Lung (tissue), 12 donors: ENCODE data around the gene KPNA2. TPM values are rescaled to one million over a fixed set of nuclear protein-coding genes. Genes with fewer than 3 reads are reported as not detected.
"Not testable (repeated sequence)": the region's sequence is repeated elsewhere in the genome, so short reads cannot be mapped to it uniquely, and the experiment has no call there.

Source experiments
- ATAC-seq: fragments of 200-7000 bp; cut with Tn5 transposase; one replicate; pipeline ENCODE4 v1.9.1; 2020; ENCODE audit warnings: moderate number of reproducible peaks; ENCODE audit not compliant: insufficient read depth, low FRiP score
- DNase-seq, 3 donors: peaks; one replicate each; pipeline ENCODE4 v3.0.0-alpha.2; 2013 to 2017
- H3K27ac ChIP-seq, 2 donors: one replicate each; pipeline ENCODE4 v1.5.1; 2013; ENCODE audit warnings: mild to moderate bottlenecking in 2 of 2, moderate library complexity in 2 of 2, control low read depth in 1 of 2, inconsistent platforms in 1 of 2, low read depth in 1 of 2, low read length in 1 of 2
- H3K27me3 ChIP-seq, 3 donors: one replicate each; pipeline ENCODE4 v1.5.1; 2013; ENCODE audit warnings: low read length in 2 of 3; ENCODE audit not compliant: control insufficient read depth in 3 of 3, insufficient read depth in 3 of 3
- H3K36me3 ChIP-seq, 4 donors: one replicate each; pipeline ENCODE4 v1.5.1; 2013; ENCODE audit warnings: low read length in 4 of 4, mild to moderate bottlenecking in 1 of 4, moderate library complexity in 1 of 4; ENCODE audit not compliant: control insufficient read depth in 4 of 4, insufficient read depth in 4 of 4
- H3K4me1 ChIP-seq, 5 donors: one replicate each; pipeline ENCODE4 v1.5.1; 2013; ENCODE audit warnings: low read length in 5 of 5, mild to moderate bottlenecking in 2 of 5, moderate library complexity in 1 of 5; ENCODE audit not compliant: control insufficient read depth in 5 of 5, insufficient read depth in 5 of 5
- H3K4me3 ChIP-seq: one replicate; pipeline ENCODE4 v1.5.1; 2013; ENCODE audit warnings: mild to moderate bottlenecking, control low read depth, moderate library complexity
- H3K9ac ChIP-seq, 2 donors: one replicate each; pipeline ENCODE4 v1.5.1; 2013; ENCODE audit warnings: low read length in 2 of 2, control low read depth in 1 of 2; ENCODE audit not compliant: insufficient read depth in 1 of 2
- H3K9me3 ChIP-seq, 4 donors: one replicate each; pipeline ENCODE4 v1.5.1; 2013; ENCODE audit warnings: low read length in 3 of 4, mild to moderate bottlenecking in 1 of 4, moderate library complexity in 1 of 4; ENCODE audit not compliant: control insufficient read depth in 4 of 4, insufficient read depth in 3 of 4
- CTCF ChIP-seq: IDR thresholded peaks from 2 replicates; pipeline ENCODE4 v1.5.1; 2012; ENCODE audit warnings: mild to moderate bottlenecking; ENCODE audit errors: control extremely low read depth, extremely low read depth
- WGBS, 2 donors: extraction: QIAGEN DNeasy Blood & Tissue Kit; methylation state at CpG; one replicate each; pipeline ENCODE4 v1.1.7; 2013; 5-methylcytosine and 5-hydroxymethylcytosine counted together
- polyA plus RNA-seq, 2 donors: library from polyadenylated mRNA; stranded (reverse); fragments of 200-250 nt; gene quantifications; one replicate each; pipeline ENCODE4 v1.2.1, GENCODE V29; 2013
- total RNA-seq, 2 donors: library from RNA; depleted of rRNA in 1 of 2; stranded (reverse); fragments of >200 nt in 1 of 2; gene quantifications; one replicate each; pipeline ENCODE4 v1.2.1, GENCODE V29; 2014 to 2021
- donor health status: control.
- donor health status: control.
- donor health status: Bipolar disorder and iron deficiency.
- donor health status: healthy.
- donor health status: DM: yes; HTN: yes; CAD: no.

KPNA2 gene
- total and polyA plus RNA-seq, 4 donors = 16.1 to 24.4 (median 18.8) TPM

- peak in 2 of 3 donors; percentile 45 to 61 for DNase-seq
- no peaks in the 10 kb centered on the region for H3K27me3 ChIP-seq
- peaks cover 0 to 16% (median 11%) of the 10 kb centered on the region in 4 donors for H3K36me3 ChIP-seq
- peak overlapping the region; percentile 68 to 88 for H3K9ac ChIP-seq
- no peak for TF ChIP-seq CTCF
- no peaks in the 10 kb centered on the region for H3K9me3 ChIP-seq
- 11 to 15% methylated on average over 11 of the region's 11 CpGs for WGBS, 2 donors
- peak overlapping the region in 1 of 2 donors; percentile 24 for H3K27ac ChIP-seq
- peak; percentile 2 for ATAC-seq
- H3K4me3 ChIP-seq = peak overlapping the region; percentile 93
- peaks cover 0 to 24% (median 0%) of the 10 kb centered on the region in 5 donors for H3K4me1 ChIP-seq
Measured at GRCh38 chr17:68036304-68037147, 991 bp downstream of the KPNA2 start.

- ATAC-seq (no peak), DNase-seq (no peak)
- no peak for TF ChIP-seq CTCF
- Histone ChIP-seq H3K27me3 (no peaks in the 10 kb centered on the region), H3K36me3 (peaks cover 15 to 24% (median 20%) of the 10 kb centered on the region in 4 donors), H3K9me3 (no peaks in the 10 kb centered on the region), H3K27ac (no peak overlapping the region), H3K9ac (no peak overlapping the region), H3K4me1 (peaks cover 0 to 5% (median 0%) of the 10 kb centered on the region in 5 donors), H3K4me3 (no peak overlapping the region)
- 80 to 86% methylated on average over 9 of the region's 9 CpGs for WGBS, 2 donors
Measured at GRCh38 chr17:68047153-68047846, 11.8 kb downstream of the KPNA2 start.

GRCh38 chr17:68047890-68048542, 12.5 kb downstream of the KPNA2 start:
- peaks cover 12 to 21% (median 16%) of the 10 kb centered on the region in 4 donors for H3K36me3 ChIP-seq
- peak in 1 of 3 donors; percentile 10 for DNase-seq
- not testable (repeated sequence) for H3K4me1 ChIP-seq, H3K27ac ChIP-seq, H3K9ac ChIP-seq, H3K9me3 ChIP-seq, H3K4me3 ChIP-seq, H3K27me3 ChIP-seq, ATAC-seq
- WGBS, 2 donors = 77 to 81% methylated on average over 7 of the region's 7 CpGs

- Histone ChIP-seq H3K9me3 (no peaks in the 10 kb centered on the region), H3K36me3 (peaks cover 6 to 16% (median 12%) of the 10 kb centered on the region in 4 donors), H3K4me1 (peaks cover 0 to 7% (median 5%) of the 10 kb centered on the region in 5 donors), H3K9ac (no peak overlapping the region), H3K27ac (no peak overlapping the region), H3K27me3 (no peaks in the 10 kb centered on the region), H3K4me3 (no peak overlapping the region)
- ATAC-seq (no peak), DNase-seq (no peak)
- TF ChIP-seq CTCF = no peak
- 92 to 96% methylated on average over 2 of the region's 2 CpGs for WGBS, 2 donors
Measured at GRCh38 chr17:68048996-68049395, 13.5 kb downstream of the KPNA2 start.

GRCh38 chr17:68049812-68050437, 14.4 kb downstream of the KPNA2 start:
- not testable (repeated sequence) for ATAC-seq, H3K27me3 ChIP-seq, DNase-seq, H3K9me3 ChIP-seq, H3K9ac ChIP-seq, H3K4me3 ChIP-seq, H3K27ac ChIP-seq
- 81 to 90% methylated on average over 4 of the region's 4 CpGs for WGBS, 2 donors
- Histone ChIP-seq H3K36me3 (peaks cover 4 to 12% (median 7%) of the 10 kb centered on the region in 4 donors), H3K4me1 (peaks cover 0 to 14% (median 5%) of the 10 kb centered on the region in 5 donors)
